Activated CD8-positive, alpha-beta T cell treated with anti-CD3 and anti-CD28 coated beads for 36 hours (primary cell): ENCODE results near the gene CDK5RAP1. TPM values are rescaled to one million over a fixed set of nuclear protein-coding genes. Genes with fewer than 3 reads are reported as not detected.

Experiments
- ATAC-seq: fragments of 200-7000 bp; cut with Tn5 transposase; one replicate; pipeline ENCODE4 v1.10.0; 2021; ENCODE audit warnings: mild to moderate bottlenecking, moderate library complexity
- CTCF ChIA-PET: fragments of 350-600 bp; sonication (Branson Sonifier 250); formaldehyde crosslinking; loops from one replicate; lab custom pipeline; 2021; ENCODE audit warnings: antibody characterized with exemption; lab: Charles Lee
- POLR2A ChIA-PET: fragments of 350-600 bp; sonication (Branson Sonifier 250); formaldehyde crosslinking; loops from one replicate; lab custom pipeline; 2021; ENCODE audit warnings: antibody characterized with exemption; lab: Charles Lee
- DNase-seq: peaks from one replicate; pipeline ENCODE4 v3.0.0-alpha.2; 2020
- H3K27ac Mint-ChIP-seq: one replicate; pipeline ENCODE4 v1.8.0; 2021; ENCODE audit warnings: mild to moderate bottlenecking, mixed read lengths
- H3K27me3 Mint-ChIP-seq: one replicate; pipeline ENCODE4 v1.8.0; 2021; ENCODE audit warnings: mixed read lengths
- H3K36me3 Mint-ChIP-seq: one replicate; pipeline ENCODE4 v1.8.0; 2021; ENCODE audit warnings: low read depth, mixed read lengths
- H3K4me1 Mint-ChIP-seq: one replicate; pipeline ENCODE4 v1.8.0; 2021; ENCODE audit warnings: low read depth, mixed read lengths
- H3K4me3 Mint-ChIP-seq: one replicate; pipeline ENCODE4 v1.8.0; 2021; ENCODE audit warnings: mild to moderate bottlenecking, moderate library complexity, mixed read lengths
- H3K9me3 Mint-ChIP-seq: one replicate; pipeline ENCODE4 v1.8.0; 2021; ENCODE audit warnings: mixed read lengths
- CTCF ChIP-seq: fragments of 200-600 bp; IDR thresholded peaks from one replicate; pipeline ENCODE4 v1.8.0; 2022; ENCODE audit warnings: antibody characterized with exemption, mild to moderate bottlenecking
- intact Hi-C: fragments of 100-400 bp; cut with micrococcal nuclease; formaldehyde crosslinking; loops from one replicate; pipeline ENCODE4 v1.10.0; 2022
- total RNA-seq, 2 experiments: library from RNA; stranded (reverse); gene quantifications; one replicate each; pipeline ENCODE4 v1.2.3, GENCODE V29; 2021

Gene CDK5RAP1
- total RNA-seq, 2 experiments from 2014 or later, result 35.4 to 38.2 TPM

GRCh38 chr20:33339515-33340058, 61.7 kb downstream of the CDK5RAP1 start:
- intact Hi-C loops, result no loop called here
- ChIA-PET CTCF (no interaction called here), POLR2A (no interaction called here)
- Mint-ChIP-seq H3K4me3 (no peak overlapping the region), H3K27ac (no peak overlapping the region), H3K27me3 (peaks cover 2% of the 10 kb centered on the region), H3K9me3 (no peaks in the 10 kb centered on the region), H3K36me3 (no peaks in the 10 kb centered on the region), H3K4me1 (no peaks in the 10 kb centered on the region)
- ATAC-seq (no peak), DNase-seq (no peak)
- TF ChIP-seq CTCF, result no peak

DNA sequence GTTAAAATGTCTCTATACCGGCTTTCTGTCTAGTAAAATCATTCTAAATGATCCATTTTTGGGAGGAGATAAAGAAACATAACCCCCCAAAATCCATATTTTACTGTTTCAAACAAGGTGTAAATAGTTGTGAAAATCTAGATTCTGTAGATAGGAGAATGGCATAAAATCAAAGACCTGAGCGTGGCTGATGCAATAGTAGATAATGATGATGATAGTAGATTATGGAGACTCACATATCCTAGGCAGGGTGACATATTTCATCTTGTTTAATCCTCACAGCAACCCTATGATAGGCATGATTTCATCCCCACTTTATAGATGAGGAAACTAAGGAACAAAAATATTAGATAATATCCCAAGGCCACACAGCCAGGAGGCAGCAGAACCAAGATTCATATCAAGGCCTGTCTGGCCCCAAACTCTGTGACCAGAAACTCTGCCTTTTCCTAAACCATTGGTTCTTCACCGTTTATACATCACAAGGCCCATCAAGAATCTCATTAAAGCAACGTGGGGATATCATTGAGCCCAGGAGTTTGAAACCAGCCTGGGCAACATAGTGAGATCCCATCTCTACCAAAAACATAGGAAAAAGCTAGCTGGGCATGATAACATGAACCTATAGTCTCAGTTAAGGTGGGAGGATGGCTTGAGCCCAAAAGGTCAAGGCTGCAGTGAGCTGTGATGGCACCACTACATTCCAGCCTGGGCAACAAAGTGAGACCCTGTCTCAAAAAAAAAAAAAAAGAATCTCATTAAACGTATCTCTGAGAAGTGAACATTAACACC, 62.7 kb downstream of the CDK5RAP1 start:
- no peaks in the 10 kb centered on the region for H3K4me1 Mint-ChIP-seq
- H3K36me3 Mint-ChIP-seq, result no peaks in the 10 kb centered on the region
- peaks cover 2% of the 10 kb centered on the region for H3K27me3 Mint-ChIP-seq
- ChIA-PET POLR2A (no interaction called here), CTCF (no interaction called here)
- H3K4me3 Mint-ChIP-seq, result no peak overlapping the region
- no peak overlapping the region for H3K27ac Mint-ChIP-seq
- no peak for TF ChIP-seq CTCF
- intact Hi-C loops, result no loop called here
- ATAC-seq (no peak), DNase-seq (no peak)
- no peaks in the 10 kb centered on the region for H3K9me3 Mint-ChIP-seq

DNA sequence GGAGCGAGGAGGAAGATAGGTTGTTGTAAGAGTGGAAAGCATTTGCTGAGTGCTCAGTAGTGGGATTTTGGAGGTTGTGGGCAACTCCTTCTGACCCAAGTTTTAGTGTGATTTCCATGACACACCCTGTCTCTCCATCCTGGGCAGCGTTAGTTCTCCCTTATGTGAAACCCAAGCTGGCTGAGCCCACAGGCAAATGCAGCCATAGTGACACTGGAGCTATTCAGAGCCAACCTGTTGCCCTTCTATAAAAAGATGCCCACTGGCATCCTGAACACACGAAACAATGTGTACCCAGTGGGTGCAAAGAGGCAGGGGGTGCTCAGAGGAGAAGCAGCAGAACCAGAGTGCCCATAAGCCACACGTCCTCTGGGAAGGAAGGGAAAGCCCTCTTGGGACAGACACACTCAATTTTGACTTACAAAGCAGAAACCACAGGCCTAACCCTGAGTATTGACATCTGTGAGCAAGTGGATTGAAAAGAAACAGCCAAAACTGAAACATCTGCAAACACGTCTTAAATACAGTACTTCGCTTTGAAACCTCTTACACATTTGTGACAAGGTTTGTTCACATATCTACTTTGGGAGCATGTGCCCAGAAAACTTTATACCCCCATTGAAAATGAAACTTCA, 63.7 kb downstream of the CDK5RAP1 start:
- H3K4me3 Mint-ChIP-seq, result no peak overlapping the region
- no peaks in the 10 kb centered on the region for H3K4me1 Mint-ChIP-seq
- intact Hi-C loops, result no loop called here
- H3K27me3 Mint-ChIP-seq, result peaks cover 2% of the 10 kb centered on the region
- POLR2A ChIA-PET, result no interaction called here
- no peak for TF ChIP-seq CTCF
- ATAC-seq, result no peak
- no peaks in the 10 kb centered on the region for H3K9me3 Mint-ChIP-seq
- DNase-seq, result no peak
- H3K36me3 Mint-ChIP-seq, result no peaks in the 10 kb centered on the region
- CTCF ChIA-PET, result no interaction called here
- no peak overlapping the region for H3K27ac Mint-ChIP-seq

DNA sequence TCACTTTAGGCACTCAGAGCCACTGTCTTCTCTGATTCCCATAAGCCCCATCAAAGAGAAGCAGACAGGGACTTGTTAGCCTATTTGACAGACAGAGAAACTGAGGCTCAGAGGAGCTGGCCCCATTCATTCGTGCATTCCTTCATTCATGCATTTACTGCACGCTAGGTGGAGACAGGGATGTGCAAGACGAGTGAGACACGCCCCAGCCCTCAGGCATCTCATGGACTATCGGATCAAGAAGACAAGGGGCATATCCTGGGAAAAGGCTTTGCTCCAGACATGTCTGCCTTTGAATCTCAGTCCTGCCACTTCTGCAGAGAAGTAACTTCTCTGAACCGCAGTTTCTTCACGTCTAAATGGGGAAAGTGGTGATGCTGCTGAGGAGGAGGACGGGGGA, 64.2 kb downstream of the CDK5RAP1 start:
- peaks cover 2% of the 10 kb centered on the region for H3K27me3 Mint-ChIP-seq
- no peak overlapping the region for H3K27ac Mint-ChIP-seq
- POLR2A ChIA-PET, result no interaction called here
- H3K9me3 Mint-ChIP-seq, result no peaks in the 10 kb centered on the region
- ATAC-seq (no peak), DNase-seq (no peak)
- no peaks in the 10 kb centered on the region for H3K4me1 Mint-ChIP-seq
- H3K4me3 Mint-ChIP-seq, result no peak overlapping the region
- no peaks in the 10 kb centered on the region for H3K36me3 Mint-ChIP-seq
- TF ChIP-seq CTCF, result no peak
- intact Hi-C loops, result no loop called here
- CTCF ChIA-PET, result no interaction called here

DNA sequence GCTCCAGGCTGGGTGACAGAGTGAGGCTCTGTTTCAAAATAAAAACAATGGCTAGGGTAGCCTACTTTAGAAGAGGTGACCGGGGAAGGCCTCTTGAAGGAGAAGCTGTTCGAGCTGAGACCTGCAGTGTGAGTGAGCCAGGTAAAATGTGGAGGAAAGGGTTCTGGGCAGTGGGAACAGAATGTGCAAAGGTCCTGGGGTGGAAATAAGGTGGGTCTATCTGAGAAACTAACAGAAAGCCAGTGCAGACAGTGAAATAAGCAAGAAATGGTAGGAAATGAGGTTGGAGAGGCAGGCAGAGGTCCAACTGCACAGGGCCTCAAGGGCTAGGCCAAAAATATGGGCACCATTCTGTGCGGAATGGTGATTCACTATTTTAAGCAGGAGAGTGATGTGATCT, 64.9 kb downstream of the CDK5RAP1 start:
- Mint-ChIP-seq H3K27me3 (peaks cover 2% of the 10 kb centered on the region), H3K4me3 (no peak overlapping the region), H3K27ac (no peak overlapping the region), H3K4me1 (no peaks in the 10 kb centered on the region), H3K9me3 (no peaks in the 10 kb centered on the region), H3K36me3 (no peaks in the 10 kb centered on the region)
- ChIA-PET POLR2A (no interaction called here), CTCF (no interaction called here)
- intact Hi-C loops, result no loop called here
- no peak for DNase-seq
- ATAC-seq, result no peak
- TF ChIP-seq CTCF, result no peak
